Aorta (tissue), 5 donors: Measurements from ENCODE around the gene GAK. TPM values are rescaled to one million over a fixed set of nuclear protein-coding genes. Genes with fewer than 3 reads are reported as not detected.

ENCODE experiments used
- ATAC-seq: fragments of 200-7000 bp; cut with Tn5 transposase; one replicate; pipeline ENCODE4 v1.9.1; 2022; ENCODE audit warnings: moderate library complexity; ENCODE audit not compliant: low FRiP score
- DNase-seq, 2 donors: peaks; one replicate each; pipeline ENCODE4 v3.0.0-alpha.2; 2020
- H3K27ac ChIP-seq, 2 donors: one replicate each; pipeline ENCODE4 v1.5.1; 2013; ENCODE audit warnings: low read length in 2 of 2, mild to moderate bottlenecking in 2 of 2, moderate library complexity in 2 of 2, control low read depth in 1 of 2, inconsistent platforms in 1 of 2, low read depth in 1 of 2
- H3K27me3 ChIP-seq, 2 donors: one replicate each; pipeline ENCODE4 v1.6.1; 2013; ENCODE audit warnings: control low read depth in 1 of 2, low read length in 1 of 2, mild to moderate bottlenecking in 1 of 2, moderate library complexity in 1 of 2; ENCODE audit not compliant: insufficient read depth in 2 of 2, control insufficient read depth in 1 of 2
- H3K36me3 ChIP-seq, 2 donors: one replicate each; pipeline ENCODE4 v1.6.1; 2013; ENCODE audit warnings: control low read depth in 1 of 2, low read length in 1 of 2, mild to moderate bottlenecking in 1 of 2; ENCODE audit not compliant: insufficient read depth in 2 of 2, control insufficient read depth in 1 of 2
- H3K4me1 ChIP-seq, 2 donors: one replicate each; pipeline ENCODE4 v1.6.1; 2013; ENCODE audit warnings: low read length in 2 of 2, control low read depth in 1 of 2, mild to moderate bottlenecking in 1 of 2, moderate library complexity in 1 of 2; ENCODE audit not compliant: insufficient read depth in 2 of 2, control insufficient read depth in 1 of 2
- H3K4me3 ChIP-seq, 2 donors: one replicate each; pipeline ENCODE4 v1.5.1; 2013; ENCODE audit warnings: low read length in 2 of 2, control low read depth in 1 of 2, mild to moderate bottlenecking in 1 of 2
- H3K9me3 ChIP-seq: one replicate; pipeline ENCODE4 v1.6.1; 2013; ENCODE audit warnings: mild to moderate bottlenecking, low read length; ENCODE audit not compliant: control insufficient read depth
- whole genome bisulfite sequencing, 2 donors: extraction: QIAGEN DNeasy Blood & Tissue Kit; methylation state at CpG; one replicate each; pipeline ENCODE4 v1.1.7; 2013; 5-methylcytosine and 5-hydroxymethylcytosine counted together
- intact Hi-C, 2 donors: fragments of 100-400 bp; cut with DNase I; formaldehyde crosslinking; loops; one replicate each; pipeline versions ENCODE4 v1.14.2 to v1.15.0; 2022
- polyA plus RNA-seq, 2 donors: library from polyadenylated mRNA; stranded (reverse); fragments of 200-250 nt; gene quantifications; one replicate each; pipeline ENCODE4 v1.2.3, GENCODE V29; 2013
- total RNA-seq, 2 donors: library from RNA; stranded (reverse); fragmentation: NEBNext Ultra II Directional; extraction: Animal tissue kit (Norgen Biotek cat#: 25700); gene quantifications; one replicate each; pipeline ENCODE4 v1.2.1, GENCODE V29; 2021
- donor health status: healthy with polysubstance abuse.
- donor health status: Bipolar disorder and iron deficiency.
- donor health status: DM: no; HTN: no; CAD: no.
- donor health status: DM: no; HTN: no; CAD: no.
- donor health status: DM: yes; HTN: yes; CAD: no.

Gene GAK
- total and polyA plus RNA-seq, 4 donors: 52.0 to 300 (median 94.4) TPM

GRCh38 chr4:828641-829271 is 103.4 kb downstream of the GAK start:
- Histone ChIP-seq H3K27ac (no peak overlapping the region), H3K4me3 (no peak overlapping the region), H3K4me1 (no peaks in the 10 kb centered on the region), H3K36me3 (no peaks in the 10 kb centered on the region), H3K9me3 (peaks cover 4% of the 10 kb centered on the region), H3K27me3 (no peaks in the 10 kb centered on the region)
- ATAC-seq: no peak
- 23 to 29% methylated on average over 16 of the region's 16 CpGs for WGBS, 2 donors
- intact Hi-C loops: no loop called here
- DNase-seq: peak; percentile 39 to 60

- WGBS, 2 donors: 22% methylated on average over 18 to 20 of the region's 20 CpGs
- H3K4me1 ChIP-seq: no peaks in the 10 kb centered on the region
- intact Hi-C loops: no loop called here
- no peaks in the 10 kb centered on the region for H3K27me3 ChIP-seq
- H3K27ac ChIP-seq: no peak overlapping the region
- no peak overlapping the region for H3K4me3 ChIP-seq
- peaks cover 4% of the 10 kb centered on the region for H3K9me3 ChIP-seq
- ATAC-seq (no peak), DNase-seq (peak; percentile 40 to 54)
- no peaks in the 10 kb centered on the region for H3K36me3 ChIP-seq
These were observed 104.7 kb downstream of the GAK start for GRCh38 chr4:827209-828081.

GRCh38 chr4:826508-827208 is 105.5 kb downstream of the GAK start:
- Histone ChIP-seq H3K27ac (no peak overlapping the region), H3K27me3 (no peaks in the 10 kb centered on the region), H3K4me1 (no peaks in the 10 kb centered on the region), H3K9me3 (peaks cover 3% of the 10 kb centered on the region), H3K4me3 (no peak overlapping the region), H3K36me3 (no peaks in the 10 kb centered on the region)
- intact Hi-C loops: no loop called here
- ATAC-seq (no peak), DNase-seq (peak; percentile 32 to 55)
- WGBS, 2 donors: 1 to 2% methylated on average over 34 to 75 of the region's 75 CpGs

GRCh38 chr4:825971-826330 is 106.2 kb downstream of the GAK start, which contains the start of gene CPLX1:
TSS of gene CPLX1 (minus strand) at chr4:826129. CDS start at chr4:824522, 1,607 bp downstream.
- no peaks in the 10 kb centered on the region for H3K9me3 ChIP-seq
- H3K27me3 ChIP-seq: no peaks in the 10 kb centered on the region
- H3K4me3 ChIP-seq: peak within 1 kb of the TSS; percentile 8 to 12
- 1% methylated on average over 61 of the region's 61 CpGs; no CpG with 5 or more reads in 1 of the 2 donors for WGBS, 2 donors
- ATAC-seq (no peak), DNase-seq (no peak)
- intact Hi-C loops: no loop called here
- H3K27ac ChIP-seq: no peak within 1 kb of the TSS
- H3K4me1 ChIP-seq: no peaks in the 10 kb centered on the region
- no peaks in the 10 kb centered on the region for H3K36me3 ChIP-seq

GRCh38 chr4:825063-825970 is 106.8 kb downstream of the GAK start:
- H3K27me3 ChIP-seq: no peaks in the 10 kb centered on the region
- DNase-seq: peak; percentile 40 to 78

GRCh38 chr4:824461-825062 is 107.6 kb downstream of the GAK start:
- no peak overlapping the region for H3K4me3 ChIP-seq
- DNase-seq (peak in 1 of 2 donors; percentile 73), ATAC-seq (no peak)
- no peaks in the 10 kb centered on the region for H3K36me3 ChIP-seq
- intact Hi-C loops: no loop called here
- H3K27me3 ChIP-seq: no peaks in the 10 kb centered on the region
- no peaks in the 10 kb centered on the region for H3K4me1 ChIP-seq
- WGBS, 2 donors: 6 to 10% methylated on average over 21 to 23 of the region's 23 CpGs
- H3K9me3 ChIP-seq: peaks cover 1% of the 10 kb centered on the region
- no peak overlapping the region for H3K27ac ChIP-seq

More at GRCh38 chr4:825063-825970, 106.8 kb downstream of the GAK start:
- 5 to 8% methylated on average over 46 to 94 of the region's 94 CpGs for WGBS, 2 donors
- Histone ChIP-seq H3K36me3 (no peaks in the 10 kb centered on the region), H3K4me3 (peak overlapping the region; percentile 8 to 12), H3K27ac (no peak overlapping the region), H3K9me3 (no peaks in the 10 kb centered on the region), H3K4me1 (no peaks in the 10 kb centered on the region)
- intact Hi-C loops: no loop called here
- ATAC-seq: no peak

- ATAC-seq: no peak
- intact Hi-C loops: no loop called here
- no peaks in the 10 kb centered on the region for H3K27me3 ChIP-seq
These were observed 108.2 kb downstream of the GAK start for GRCh38 chr4:823761-824460.

More at GRCh38 chr4:823761-824460, 108.2 kb downstream of the GAK start:
- no peak overlapping the region for H3K27ac ChIP-seq
- peak in 1 of 2 donors; percentile 69 for DNase-seq
- no peak overlapping the region for H3K4me3 ChIP-seq
- H3K9me3 ChIP-seq: peaks cover 1% of the 10 kb centered on the region
- H3K36me3 ChIP-seq: no peaks in the 10 kb centered on the region
- WGBS, 2 donors: 36 to 40% methylated on average over 24 of the region's 24 CpGs
- H3K4me1 ChIP-seq: no peaks in the 10 kb centered on the region
